ENCODE results near the gene SCYGR5.

The SCYGR5 gene

GRCh38 chr2:227674485-227674884, 7.9 kb downstream of the SCYGR5 start:
- no peak for DNase-seq

- no peak for DNase-seq
Observed at GRCh38 chr2:227677928-227678327, 11.3 kb downstream of the SCYGR5 start.

DNA sequence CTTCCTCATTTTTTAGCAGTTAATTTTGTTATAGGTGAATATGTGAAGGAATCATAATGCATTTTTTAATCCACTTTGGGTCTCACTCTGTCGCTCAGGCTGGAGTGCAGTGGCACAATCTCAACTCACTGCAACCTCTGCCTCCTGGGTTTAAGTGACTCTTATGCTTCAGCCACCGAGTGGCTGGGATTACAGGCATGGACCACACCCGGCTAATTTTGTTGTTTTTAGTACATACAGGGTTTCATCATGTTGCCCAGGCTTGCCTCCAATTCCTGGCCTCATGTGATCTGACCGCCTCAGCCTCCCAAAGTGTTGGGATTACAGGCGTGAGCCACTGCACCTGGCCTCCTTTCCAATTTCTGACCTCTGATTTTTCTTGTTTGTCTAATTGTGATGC, 17.7 kb downstream of the SCYGR5 start:
- DNase-seq = no peak

- DNase-seq = no peak
Observed at GRCh38 chr2:227687189-227687588, 20.6 kb downstream of the SCYGR5 start.

DNA sequence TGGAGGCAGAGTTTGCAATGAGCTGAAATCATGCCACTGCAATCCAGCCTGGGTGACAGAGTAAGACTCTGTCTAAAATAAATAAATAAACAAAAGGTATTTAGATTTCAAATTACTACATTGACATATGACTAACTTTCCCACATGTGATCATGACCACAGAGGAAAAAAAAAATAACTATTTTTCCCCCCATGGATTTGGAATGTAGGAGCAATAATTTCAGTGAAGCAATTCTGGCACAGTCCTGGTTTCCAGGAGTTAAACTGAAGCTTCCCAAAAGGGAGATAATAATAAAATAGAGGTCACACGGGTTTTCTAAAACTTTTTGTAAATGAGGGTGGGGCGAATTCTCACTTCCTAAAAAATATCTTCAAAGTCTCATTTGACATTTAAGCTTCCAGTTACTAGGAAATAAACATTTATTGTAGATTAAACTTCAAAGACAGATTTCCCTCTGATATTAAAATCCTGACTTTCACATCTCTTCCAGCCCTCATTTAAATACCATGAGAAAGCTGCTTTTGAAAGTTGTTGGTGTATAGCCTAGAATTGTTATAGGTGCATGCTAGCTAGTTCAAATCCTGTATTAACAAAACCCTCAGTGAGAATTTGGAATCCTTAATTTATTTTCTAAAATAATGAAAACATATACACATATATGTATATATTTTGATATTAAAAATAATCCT, 30.5 kb downstream of the SCYGR5 start:
- no peak for DNase-seq

- DNase-seq = no peak
Observed at GRCh38 chr2:227701556-227701955, 35.0 kb downstream of the SCYGR5 start.

GRCh38 chr2:227703280-227703732, 36.7 kb downstream of the SCYGR5 start:
- no peak for DNase-seq

- no peak for DNase-seq
Observed at GRCh38 chr2:227703961-227704360, 37.4 kb downstream of the SCYGR5 start.

DNA sequence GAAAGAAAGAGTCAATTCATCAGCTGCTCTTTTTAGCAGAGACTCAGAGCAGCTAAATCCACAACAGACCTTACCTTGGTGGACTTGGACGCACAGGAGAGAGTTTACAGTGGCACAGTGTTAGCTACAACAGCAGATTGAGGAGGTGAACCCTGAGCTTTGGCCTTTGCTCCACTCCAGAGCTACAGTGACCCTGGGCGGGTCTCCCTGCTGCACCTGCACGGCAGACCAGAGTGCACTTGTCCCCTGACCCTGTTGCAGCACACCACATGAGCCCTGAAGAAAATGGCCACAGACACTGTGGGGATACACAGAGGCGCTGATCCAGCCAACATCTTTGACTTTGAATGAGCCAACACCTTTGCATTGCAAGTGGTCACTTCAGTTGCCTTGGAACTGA, 40.3 kb downstream of the SCYGR5 start:
- DNase-seq = no peak

DNA sequence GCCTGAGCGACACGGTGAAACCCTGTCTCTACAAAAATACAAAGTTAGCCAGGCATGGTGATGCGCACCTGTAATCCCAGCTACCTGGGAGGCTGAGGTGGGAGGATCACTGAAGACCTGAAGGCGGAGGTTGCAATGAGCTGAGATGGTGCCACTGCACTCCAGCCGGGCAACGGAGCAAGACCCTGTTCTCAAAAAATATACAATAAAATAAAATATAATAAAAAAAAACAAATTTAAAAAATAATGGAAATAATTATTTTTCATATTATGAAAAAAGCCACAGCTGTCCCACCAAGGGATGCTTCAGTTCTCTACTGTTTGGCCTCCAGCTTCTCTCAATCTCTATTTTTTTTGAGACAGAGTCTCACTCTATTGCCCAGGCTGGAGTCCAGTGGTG, 40.8 kb downstream of the SCYGR5 start:
- no peak for DNase-seq

DNA sequence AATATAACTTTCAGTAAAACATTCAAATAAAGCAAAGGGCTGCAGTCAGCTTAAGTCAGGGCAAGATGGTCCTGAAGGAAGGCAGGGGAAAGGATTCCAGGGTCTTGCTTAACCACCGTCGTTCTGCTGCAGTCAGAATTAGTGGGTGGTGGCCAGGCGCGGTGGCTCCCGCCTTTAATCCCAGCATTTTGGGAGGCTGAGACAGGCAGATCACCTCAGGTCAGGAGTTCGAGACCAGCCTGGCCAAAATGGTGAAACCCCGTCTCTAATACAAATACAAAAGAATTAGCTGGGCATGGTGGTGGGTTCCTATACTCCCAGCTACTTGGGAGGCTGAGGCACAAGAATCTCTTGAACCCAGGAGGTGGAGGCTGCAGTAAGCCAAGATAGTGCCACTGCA, 44.4 kb downstream of the SCYGR5 start:
- no peak for DNase-seq

DNA sequence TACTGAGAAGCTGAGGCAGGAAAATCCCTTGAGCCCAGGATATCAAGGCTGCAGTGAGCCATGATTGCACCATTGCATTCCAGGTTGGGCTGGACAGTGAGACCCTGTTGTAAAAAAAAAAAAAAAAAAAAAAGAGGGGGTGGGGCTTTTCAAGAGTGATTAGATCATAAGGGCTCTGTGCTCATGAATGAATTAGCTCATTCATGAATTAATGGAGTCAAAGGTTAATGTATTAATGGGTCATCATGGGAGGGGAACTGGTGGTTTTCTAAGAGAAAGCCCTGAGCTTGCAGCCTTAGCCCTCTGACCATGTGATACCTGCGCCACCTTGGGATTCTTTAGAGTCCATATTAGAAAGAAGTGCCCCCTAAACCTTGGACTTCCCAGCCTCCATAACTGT, 46.7 kb downstream of the SCYGR5 start:
- no peak for DNase-seq

- DNase-seq = no peak
Observed at GRCh38 chr2:227716501-227716900, 49.9 kb downstream of the SCYGR5 start.
